Coronary artery (tissue), 2 donors: Measurements from ENCODE around the gene C1orf174.

Source experiments
- DNase-seq: peaks from one replicate; pipeline ENCODE4 v3.0.0-alpha.2; 2017; ENCODE audit warnings: low spot score
- H3K27ac ChIP-seq, 2 donors: fragments of 200-600 bp; sonication (generic); one replicate each; pipeline ENCODE4 v1.5.1; 2016 to 2019
- H3K4me3 ChIP-seq: fragments of 200-600 bp; sonication (generic); 2 replicates; pipeline ENCODE4 v1.5.1; 2016; ENCODE audit warnings: mild to moderate bottlenecking, moderate library complexity
- TF ChIP-seq, protein P1 (sequence below): fragments of 200-600 bp; sonication (generic); IDR thresholded peaks from one replicate; pipeline ENCODE4 v1.5.1; 2019; ENCODE audit warnings: antibody characterized with exemption

Gene C1orf174

DNA sequence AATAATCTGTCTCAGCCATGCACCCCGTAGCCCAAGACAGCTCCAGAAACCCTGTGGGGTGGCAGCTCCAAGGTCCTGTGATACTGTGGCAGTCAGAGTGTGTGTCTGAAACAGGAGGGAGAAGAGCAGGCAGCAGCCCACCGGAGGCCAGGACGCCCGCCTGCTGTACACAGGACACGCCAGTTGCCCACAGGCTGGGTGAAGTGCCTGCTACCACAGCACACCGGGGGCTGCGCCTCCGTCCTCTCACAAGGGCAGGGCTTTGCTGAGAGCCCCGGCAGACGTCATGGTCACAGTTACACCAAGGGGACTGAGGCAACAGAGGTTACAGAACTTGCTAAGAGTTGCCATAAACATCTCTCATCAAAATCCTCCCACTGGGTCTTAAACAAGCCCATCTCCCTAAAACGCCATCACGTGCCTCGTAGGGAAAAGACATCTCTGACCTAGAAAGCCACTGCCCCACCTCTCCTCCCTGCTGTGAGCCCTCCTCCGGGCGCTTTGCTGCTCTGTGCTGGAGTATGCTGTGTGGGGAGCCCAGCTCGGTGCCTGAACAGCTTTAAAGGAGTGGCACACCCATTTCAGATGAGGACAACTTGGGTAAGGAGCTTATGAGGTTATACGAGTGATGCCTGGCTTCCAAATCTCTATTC is 5.3 kb downstream of the C1orf174 start:
- H3K4me3 ChIP-seq = no peak overlapping the region
- H3K27ac ChIP-seq = no peak overlapping the region
- no peak for DNase-seq
- TF ChIP-seq, protein P1, sequence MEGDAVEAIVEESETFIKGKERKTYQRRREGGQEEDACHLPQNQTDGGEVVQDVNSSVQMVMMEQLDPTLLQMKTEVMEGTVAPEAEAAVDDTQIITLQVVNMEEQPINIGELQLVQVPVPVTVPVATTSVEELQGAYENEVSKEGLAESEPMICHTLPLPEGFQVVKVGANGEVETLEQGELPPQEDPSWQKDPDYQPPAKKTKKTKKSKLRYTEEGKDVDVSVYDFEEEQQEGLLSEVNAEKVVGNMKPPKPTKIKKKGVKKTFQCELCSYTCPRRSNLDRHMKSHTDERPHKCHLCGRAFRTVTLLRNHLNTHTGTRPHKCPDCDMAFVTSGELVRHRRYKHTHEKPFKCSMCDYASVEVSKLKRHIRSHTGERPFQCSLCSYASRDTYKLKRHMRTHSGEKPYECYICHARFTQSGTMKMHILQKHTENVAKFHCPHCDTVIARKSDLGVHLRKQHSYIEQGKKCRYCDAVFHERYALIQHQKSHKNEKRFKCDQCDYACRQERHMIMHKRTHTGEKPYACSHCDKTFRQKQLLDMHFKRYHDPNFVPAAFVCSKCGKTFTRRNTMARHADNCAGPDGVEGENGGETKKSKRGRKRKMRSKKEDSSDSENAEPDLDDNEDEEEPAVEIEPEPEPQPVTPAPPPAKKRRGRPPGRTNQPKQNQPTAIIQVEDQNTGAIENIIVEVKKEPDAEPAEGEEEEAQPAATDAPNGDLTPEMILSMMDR = no peak

DNA sequence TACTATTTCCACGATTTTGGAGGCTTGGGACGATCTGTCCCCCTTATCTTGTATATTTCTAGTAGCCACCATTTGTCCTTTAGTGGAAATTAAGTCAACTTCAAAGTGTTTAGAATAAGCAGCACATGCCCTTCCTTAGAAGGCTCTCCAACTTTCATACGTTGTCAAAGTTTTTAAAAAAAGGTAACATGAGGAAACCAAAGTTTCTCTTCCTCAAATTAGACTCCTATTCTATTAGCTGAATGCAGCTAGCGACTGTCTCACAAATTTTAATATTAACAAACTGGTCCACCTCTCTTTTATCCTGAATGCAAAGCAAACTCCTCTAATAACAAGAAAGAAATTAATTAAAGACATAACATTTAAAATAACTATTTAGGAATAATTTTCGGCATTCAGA is 6.9 kb downstream of the C1orf174 start:
- no peak for DNase-seq
- TF ChIP-seq, protein P1 = no peak
- H3K27ac ChIP-seq = no peak overlapping the region
- no peak overlapping the region for H3K4me3 ChIP-seq

DNA sequence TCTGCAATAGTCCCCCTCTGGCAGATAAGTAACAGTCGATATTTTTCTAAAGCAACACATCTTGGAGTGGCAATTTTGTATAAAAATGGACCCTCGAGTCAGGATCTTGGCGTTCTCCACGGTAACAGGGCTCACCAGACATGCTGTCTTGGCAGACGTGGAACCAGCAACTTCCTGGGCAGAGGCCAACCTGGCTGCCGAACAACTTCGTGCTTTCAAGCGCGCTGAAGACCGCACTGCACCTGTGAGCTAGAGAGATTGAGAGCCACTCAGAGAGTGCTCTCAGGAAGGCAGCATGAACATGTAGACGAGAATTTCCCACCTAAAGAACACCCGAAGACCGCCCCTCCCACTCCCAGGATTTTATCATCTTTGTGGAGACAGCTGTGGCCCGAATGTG is 7.3 kb downstream of the C1orf174 start:
- Histone ChIP-seq H3K27ac (no peak overlapping the region), H3K4me3 (no peak overlapping the region)
- DNase-seq = no peak
- TF ChIP-seq, protein P1 = no peak

DNA sequence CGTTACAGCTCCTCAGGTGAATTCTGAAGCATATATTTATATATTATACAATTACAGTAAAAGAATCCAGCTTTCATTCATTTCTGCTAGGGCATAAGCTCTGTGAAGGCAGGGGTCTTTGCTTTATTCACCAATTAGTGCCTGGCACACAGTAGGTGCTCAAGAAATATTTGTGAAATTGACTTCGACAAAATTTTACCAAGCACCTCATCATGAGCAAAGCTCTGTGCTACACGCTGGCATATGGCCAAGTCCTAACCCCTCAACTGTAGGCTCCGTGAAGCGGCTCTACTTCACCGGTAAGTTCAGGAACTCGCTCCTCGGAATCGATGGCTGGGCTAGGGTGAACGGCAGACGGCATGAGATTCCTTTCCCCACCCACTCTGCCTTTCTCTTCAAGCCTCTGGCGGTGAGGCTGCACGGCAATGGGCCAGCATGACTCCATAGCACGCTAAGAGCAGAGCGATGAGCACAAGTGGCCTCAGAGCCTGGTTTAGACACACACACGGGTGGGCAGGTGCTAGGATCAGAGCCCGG is 8.7 kb downstream of the C1orf174 start:
- no peak overlapping the region for H3K27ac ChIP-seq
- no peak for DNase-seq
- H3K4me3 ChIP-seq = no peak overlapping the region
- TF ChIP-seq, protein P1 = no peak

DNA sequence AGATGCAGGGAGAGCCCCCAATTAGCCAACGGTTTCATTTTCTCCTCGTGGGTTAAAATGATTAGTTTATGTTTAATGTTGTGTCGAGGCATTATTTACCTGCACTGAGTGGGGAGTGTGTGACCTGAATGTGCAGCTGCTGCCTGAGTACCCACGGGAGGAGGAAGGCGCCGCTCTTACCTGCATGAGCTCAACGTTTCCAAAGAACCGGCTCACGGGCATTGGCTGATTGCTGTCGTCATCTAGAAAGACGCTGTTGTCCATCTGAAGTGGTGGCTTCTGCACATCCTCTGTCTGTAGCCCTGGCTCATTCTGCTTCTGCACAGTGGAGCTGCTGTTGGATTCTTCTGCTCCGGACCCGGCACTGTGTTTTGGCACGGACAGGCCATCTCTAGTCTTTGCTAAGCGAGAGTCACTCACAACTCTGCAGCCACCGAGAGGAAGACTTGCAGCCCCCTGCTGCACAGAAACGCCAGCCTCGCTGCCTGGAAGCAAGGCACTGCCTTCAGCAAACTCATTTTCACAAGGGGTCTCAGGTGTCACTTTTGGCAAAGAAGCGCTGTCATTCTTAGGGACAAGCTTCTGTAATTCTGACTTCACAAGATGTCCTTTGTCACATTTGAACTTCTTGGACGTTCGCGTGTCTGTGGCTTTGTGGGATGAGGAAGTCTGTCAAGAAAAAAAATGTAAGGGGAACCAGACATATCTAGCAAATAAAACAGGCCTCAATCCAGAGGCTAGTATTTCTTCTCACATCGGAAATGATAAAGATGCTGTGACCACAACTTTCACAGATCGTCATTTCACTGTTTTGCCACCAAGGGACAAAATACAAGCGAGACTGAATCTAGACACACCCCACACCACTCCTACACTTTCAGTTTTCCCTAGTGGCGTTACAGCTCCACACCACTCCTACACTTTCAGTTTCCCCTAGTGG is 9.4 kb downstream of the C1orf174 start:
- H3K27ac ChIP-seq = no peak overlapping the region
- no peak overlapping the region for H3K4me3 ChIP-seq
- TF ChIP-seq, protein P1 = no peak
- no peak for DNase-seq

DNA sequence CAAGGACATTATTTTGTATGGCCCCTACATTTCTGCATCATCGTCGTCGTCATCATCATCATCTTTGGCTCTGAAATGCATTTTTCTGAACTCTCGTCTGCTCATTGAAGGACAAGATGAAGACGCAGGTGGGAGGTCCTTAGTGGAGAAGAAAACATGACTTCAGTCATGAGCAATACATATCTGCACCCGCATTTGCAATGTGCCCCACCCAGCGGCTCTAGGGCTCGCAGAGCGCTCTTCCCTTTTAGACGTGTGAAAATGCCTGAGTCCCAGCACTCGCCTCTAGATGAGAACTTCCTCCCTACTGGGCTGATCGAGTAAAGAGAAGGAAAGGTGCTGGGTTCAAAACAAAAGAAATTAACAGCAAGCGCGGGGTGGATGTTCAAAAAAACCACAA is 10.1 kb downstream of the C1orf174 start:
- no peak for DNase-seq
- Histone ChIP-seq H3K4me3 (no peak overlapping the region), H3K27ac (no peak overlapping the region)
- TF ChIP-seq, protein P1 = no peak
